Measurements from ENCODE around the gene DRD5. TPM values are rescaled to one million over a fixed set of nuclear protein-coding genes. Genes with fewer than 3 reads are reported as not detected.

Gene DRD5
- polyA plus RNA-seq, 3 donors = 0.67 to 0.80 (median 0.74) TPM

GRCh38 chr4:9811806-9812205 lies 30.4 kb downstream of the DRD5 start:
- DNase-seq = no peak

GRCh38 chr4:9812501-9813340 lies 31.3 kb downstream of the DRD5 start:
- no peak for DNase-seq

GRCh38 chr4:9816285-9816684 lies 34.9 kb downstream of the DRD5 start:
- no peak for DNase-seq

- no peak for DNase-seq
Measured at GRCh38 chr4:9820343-9820742, 38.9 kb downstream of the DRD5 start.

GRCh38 chr4:9825049-9825448 lies 43.6 kb downstream of the DRD5 start:
- no peak for DNase-seq

GRCh38 chr4:9826551-9826950 lies 45.1 kb downstream of the DRD5 start:
- DNase-seq = no peak

- DNase-seq = no peak
Measured at GRCh38 chr4:9832640-9833039, 51.2 kb downstream of the DRD5 start.

GRCh38 chr4:9833421-9833820 lies 52.0 kb downstream of the DRD5 start:
- DNase-seq = no peak

Other genes starting within 250 kb of the DRD5 start
- 10 to 100 TPM; 10.0 to 13.3 (median 10.3) TPM for gene SLC2A9, start 239.9 kb downstream of the DRD5 start, polyA plus RNA-seq (ENCODE audit: insufficient read length in 3 of 3)

Measured in renal pelvis (tissue), 4 donors.